HG03064 (cell line): Measurements from ENCODE around the gene GNAL.
"Not testable (repeated sequence)": the region's sequence is repeated elsewhere in the genome, so short reads cannot be mapped to it uniquely, and the experiment has no call there.

ENCODE experiments used
- ATAC-seq: cut with Tn5 transposase; IDR thresholded peaks from one replicate; pipeline ENCODE4 v1.9.1; 2021; ENCODE audit warnings: low read depth; ENCODE audit not compliant: unreplicated experiment

Gene GNAL

DNA sequence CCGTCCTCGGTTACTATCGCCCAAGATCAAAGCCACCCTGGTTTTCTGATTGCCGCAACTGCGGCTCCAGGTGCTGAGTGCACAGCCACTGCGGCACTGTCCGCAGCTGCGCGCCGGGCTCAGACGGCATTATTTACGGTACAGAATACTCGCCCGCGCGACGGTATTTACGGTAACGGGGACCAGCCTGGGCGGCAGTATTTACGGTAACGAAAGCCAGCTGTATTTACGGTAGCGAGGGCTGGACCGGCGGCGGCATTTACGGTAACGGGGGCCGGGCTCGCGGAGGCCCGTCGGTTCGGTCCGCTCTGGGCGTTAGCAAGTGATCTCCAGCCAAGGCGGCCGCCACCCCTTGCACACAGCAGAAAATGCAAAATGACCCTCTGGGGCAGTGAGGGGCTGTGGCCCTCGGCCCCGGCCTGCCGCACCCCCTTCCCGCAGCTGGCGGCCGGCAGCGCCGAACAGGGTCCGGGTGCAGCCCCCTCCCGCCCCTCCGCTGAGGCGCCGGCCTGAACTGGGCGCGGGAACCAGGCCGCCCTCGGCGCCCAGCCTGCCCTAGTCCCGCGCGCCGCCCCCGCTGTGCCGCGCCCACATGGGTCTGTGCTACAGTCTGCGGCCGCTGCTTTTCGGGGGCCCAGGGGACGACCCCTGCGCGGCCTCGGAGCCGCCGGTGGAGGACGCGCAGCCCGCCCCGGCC, at the start of gene GNAL:
GNAL (plus strand) TSS at position 293 of the 697 bp plus-strand sequence; CDS start at position 593, 300 bp downstream.
- ATAC-seq, result no peak

DNA sequence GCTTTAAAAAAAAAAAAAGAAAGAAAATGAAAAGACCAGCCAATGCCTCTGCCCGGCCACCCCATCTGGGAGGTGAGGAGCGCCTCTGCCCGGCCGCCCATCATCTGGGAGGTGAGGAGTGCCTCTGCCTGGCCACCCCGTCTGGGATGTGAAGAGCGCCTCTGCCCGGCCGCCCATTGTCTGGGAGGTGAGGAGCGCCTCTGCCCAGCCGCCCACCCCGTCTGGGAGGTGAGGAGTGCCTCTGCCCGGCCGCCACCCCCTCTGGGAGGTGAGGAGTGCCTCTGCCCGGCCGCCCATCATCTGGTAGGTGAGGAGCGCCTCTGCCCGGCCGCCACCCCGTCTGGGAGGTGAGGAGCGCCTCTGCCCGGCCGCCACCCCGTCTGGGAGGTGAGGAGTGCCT, 41.8 kb upstream of the GNAL start:
- not testable (repeated sequence) for ATAC-seq

DNA sequence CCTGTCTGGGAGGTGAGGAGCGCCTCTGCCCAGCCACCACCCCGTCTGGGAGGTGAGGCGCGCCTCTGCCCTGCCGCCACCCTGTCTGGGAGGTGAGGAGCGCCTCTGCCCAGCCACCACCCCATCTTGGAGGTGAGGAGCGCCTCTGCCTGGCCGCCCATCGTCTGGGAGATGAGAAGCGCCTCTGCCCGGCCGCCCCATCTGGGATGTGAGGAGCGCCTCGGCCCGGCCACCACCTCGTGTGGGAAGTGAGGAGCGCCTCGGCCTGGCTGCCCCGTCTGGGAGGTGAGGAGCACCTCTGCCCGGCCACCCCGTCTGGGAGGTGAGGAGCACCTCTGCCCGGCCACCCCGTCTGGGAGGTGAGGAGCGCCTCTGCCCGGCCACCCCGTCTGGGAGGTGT, 41.3 kb upstream of the GNAL start:
- not testable (repeated sequence) for ATAC-seq

DNA sequence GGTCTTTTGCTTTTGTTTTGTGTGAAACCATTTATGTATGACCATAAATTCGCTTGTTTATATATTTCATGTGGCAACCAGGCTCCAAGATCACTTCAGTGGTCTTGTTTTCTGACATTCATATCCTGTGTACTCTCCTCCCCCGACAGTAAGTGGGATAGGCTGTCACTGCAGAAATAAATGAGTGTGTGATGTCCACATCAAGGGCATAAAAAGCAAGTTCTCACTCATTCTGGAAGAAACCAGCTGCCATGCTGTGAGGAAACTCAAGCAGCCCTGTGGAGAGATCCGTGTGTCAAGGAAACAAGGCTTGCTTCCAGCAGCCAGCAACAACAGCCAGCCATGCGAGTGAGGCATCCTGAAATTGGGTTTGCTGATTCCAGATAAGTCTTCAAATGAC, 39.2 kb upstream of the GNAL start:
- ATAC-seq, result no peak

DNA sequence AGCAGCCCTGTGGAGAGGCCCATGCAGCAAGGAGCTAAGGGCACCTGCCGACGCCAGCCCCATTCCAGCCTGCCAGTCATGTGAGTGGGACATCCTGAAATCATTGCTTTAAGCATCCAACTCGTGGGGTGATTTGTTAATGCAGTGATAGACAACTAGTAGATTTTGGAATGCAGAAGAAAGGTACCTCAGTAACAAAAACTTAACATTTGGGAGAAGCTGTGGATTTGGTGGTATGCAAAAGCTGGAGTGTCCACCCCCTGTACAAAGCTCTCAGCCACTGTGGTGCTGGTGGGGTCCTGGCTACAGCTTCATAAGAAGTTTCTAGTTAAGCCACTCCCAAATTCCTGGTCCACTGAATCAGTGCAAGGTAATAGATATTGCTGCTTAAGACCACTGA, 37.2 kb upstream of the GNAL start:
- ATAC-seq, result no peak

DNA sequence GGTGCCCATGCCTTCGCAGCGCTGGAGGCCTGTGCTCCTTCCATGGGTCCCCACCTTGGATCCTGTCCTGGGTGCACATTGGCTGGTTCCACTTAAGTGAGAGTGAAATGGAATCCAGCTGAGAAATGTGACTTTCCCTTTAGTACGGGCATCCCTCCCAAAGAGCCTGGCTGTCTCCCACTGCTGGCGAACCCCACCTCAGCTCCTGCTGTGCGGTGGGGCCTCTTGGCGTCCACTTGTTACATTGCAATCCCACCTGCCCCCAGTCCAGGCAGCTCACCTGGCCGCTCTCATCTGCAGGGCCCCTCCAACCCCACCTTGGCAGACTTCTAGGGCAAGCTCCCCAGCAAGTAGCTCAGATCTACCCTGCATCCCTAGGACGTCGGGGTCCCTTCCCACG, 35.5 kb upstream of the GNAL start:
- ATAC-seq, result no peak

DNA sequence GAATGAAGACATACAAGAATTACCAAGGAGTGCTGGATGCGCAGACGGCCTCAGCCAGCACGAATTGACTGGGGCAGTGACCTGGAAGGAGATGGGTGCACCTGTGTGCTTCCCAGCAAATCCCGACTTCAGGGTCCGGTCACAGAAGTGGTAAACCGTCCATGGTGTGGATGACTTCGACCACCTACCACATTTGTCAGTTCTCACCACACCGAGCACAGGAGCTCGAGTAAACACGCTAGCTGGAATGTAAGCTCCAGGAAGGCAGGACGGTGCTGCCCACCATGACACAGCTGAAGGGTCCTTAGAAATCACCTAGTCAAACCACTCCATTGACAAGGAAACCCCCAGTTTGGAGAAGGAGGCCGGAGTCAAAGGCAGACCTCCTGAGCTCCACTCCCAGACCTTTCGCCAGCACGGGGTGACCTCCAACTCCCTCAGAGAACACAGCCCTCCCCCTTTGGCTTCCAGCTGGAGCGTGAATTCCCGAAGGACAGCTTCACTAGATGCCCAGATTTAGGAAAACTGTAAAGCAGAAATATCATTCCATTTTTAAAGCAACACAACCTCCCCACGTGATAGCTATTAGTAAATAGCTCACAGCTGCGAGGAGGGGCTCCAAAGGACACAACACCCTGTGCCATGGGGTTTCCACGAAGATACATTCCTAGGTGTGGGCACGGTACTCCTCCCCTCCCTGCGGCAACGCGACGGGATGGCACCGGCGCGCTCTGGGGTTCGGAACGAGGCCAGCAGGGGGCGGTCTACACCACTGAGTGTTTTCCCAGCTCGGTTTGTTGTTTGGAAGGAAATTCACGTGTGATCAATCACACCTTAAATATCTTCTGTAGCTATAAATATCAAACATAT, 34.1 kb upstream of the GNAL start:
- no peak for ATAC-seq

DNA sequence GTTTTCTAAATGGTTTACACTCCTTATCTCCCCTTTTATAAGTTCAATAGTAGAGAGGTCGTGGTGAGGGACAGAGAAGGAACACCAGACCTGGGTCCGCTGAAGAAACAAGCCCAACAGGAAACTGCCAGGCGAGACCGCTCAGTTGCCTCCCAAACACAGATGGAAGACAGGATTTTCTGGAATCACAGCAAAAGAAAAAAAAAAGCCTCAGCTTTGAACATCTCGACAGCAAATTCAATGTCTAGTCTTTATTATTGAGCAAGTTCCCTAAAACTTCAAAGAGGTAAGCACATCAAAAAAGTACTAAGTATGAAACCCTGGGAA, 33.5 kb upstream of the GNAL start:
- no peak for ATAC-seq

DNA sequence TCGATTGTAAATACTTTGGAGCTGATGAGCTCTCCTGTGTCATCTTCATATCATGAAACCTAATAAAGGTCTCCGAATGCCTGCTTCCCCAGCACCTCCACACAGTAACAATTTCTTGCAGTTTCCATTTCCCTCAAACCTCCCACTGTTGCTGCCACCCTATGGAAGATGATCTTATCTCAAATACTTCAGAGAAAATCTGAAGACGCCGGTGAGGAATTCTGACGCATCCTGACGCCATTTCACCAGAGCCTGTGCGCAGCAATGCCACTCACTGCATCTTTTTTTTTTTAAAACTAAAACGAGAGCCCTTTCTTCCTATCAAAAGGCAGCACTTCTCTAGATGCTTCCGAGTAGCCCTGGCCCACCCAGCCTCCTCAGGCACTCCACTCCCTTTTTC, 31.9 kb upstream of the GNAL start:
- no peak for ATAC-seq

DNA sequence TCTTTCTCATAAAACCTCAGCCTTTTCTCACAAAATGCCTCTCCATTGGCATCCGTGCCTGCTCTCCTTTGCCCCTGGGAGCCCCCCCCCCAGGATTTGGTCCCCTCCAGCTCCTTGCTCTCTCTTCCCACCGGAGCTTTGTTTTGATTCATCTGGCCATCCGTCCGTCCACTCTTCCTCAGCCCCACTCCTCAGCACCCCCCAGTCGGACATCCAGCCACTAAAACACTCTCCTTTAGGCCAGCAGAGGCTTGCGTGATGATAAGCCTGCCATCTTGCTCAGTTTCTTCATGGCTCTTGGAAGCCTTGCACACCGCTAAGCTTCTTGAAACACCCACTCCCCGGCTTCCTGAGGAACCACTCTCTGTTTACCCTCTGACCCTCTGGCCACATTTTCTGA, 31.5 kb upstream of the GNAL start:
- ATAC-seq, result no peak

DNA sequence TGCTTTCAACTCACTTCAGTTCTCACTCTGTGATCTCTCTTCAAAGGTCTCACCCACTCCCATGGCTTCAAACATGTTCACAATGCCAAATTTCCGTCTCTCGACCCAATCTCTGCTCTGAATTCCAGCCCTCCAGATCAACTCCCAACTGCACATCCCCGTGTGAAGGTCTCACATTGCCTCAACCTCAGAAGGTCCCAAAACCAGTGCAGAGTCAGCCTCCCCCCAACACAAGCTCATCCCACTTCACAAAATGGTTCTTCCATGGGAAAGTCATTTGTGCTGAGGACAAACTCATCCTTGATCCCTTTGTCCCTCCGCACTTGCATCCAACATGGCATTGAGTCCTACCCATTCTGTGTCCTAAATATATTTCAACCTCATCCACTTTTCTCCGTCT, 31.0 kb upstream of the GNAL start:
- ATAC-seq, result no peak

DNA sequence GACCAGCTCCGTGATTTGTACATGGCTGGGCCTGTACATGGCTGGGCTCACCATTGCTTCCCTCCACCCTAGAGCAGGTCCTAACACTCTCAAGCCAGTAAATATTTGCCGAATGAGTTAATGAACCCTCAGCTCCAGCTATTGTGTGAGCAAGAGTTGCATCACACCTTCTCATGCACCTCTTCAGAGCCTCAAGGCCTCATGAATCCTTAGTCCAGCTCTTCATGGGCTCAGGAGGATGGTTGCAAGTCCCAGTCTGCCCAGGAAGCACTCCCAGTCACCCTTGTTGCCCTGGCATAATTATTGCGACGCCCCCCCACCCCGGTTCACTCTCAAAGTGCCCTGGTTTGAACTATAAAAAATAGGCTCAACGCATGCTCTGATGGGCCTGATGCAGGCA, 30.1 kb upstream of the GNAL start:
- no peak for ATAC-seq

DNA sequence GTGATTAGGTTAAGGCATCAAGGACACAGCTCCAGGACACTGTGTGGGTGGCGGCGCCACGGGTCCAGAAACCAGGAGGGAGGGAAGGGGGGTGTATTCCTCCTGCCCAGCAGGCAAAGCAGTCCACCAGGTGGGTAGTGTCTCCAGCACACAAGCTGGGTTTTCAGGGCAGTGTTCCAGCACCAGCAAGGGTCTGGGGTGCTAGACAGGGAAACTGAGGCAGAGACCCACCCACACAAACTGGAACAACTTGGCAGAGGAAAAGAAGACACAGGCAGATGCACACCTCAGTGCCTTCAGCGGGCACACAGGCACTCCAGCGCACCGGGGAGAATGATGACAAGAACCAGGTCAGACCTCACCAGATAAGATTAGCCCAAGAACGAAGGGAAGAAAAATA, 28.4 kb upstream of the GNAL start:
- ATAC-seq, result no peak

DNA sequence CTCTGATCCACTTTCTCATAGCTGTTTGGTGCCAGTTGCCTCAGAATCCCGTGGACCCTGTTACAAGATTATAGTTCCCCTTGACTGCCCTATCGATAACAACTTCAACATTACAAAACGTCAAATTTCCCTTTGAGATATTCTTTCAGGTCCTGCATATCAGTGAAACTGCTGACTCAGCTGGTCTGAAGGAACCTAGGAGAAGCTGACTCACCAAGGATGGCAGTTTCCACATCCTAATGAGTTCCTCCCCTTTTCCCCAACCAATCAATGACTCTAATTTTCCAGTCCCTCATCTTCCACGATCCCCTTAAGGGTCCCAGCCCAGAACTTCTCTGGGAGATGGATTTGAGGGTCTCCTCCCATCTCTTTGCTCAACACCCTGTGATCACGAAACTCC, 27.6 kb upstream of the GNAL start:
- ATAC-seq, result no peak

DNA sequence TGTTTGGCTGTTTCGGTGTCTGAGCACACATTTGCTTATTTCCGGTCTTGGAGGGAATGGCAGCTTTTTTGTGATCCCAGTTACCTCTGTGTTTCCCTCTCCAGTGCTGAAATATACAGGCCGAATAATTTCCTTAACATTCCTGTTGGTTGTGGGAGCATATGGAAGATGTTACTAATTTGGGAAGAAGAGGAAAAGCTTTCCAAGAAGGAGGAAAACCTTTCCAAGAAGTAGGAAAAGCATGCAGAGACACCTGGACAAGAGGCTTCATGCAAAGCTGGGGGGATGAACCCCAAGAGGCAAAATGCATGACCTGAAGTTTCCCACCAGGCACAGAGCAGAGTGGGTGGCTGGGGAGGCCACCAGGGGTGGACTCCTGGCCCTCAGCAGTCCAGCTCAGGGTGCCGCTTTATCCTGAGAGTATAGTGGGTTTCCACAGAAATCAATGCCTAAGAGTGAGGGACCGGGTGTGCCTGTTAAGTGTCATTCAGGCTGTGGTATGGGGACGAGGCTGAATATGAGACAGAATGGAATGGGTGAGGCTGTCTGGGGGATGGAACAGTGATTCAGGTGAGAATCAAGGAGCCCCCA, 25.5 kb upstream of the GNAL start:
- ATAC-seq, result no peak

DNA sequence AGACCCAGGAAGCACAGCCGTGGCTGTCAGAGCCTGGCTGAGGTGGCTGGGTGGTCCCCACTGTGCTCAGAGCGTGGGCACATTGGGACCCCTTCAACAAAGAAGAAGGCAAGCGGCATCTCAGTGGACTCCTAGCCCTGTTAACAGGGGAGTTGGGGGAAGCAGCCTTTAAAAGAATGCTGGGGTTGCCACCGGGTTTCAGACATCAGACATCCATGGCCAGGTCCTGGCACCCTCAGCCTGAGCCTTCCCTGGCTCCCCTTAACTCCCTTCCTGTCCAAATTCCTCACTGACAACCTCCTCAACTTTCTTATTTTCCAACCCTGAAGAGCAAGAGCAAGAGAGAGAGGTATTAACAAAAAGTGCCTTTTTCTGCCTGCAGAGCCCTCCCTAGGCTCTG, 24.8 kb upstream of the GNAL start:
- no peak for ATAC-seq

DNA sequence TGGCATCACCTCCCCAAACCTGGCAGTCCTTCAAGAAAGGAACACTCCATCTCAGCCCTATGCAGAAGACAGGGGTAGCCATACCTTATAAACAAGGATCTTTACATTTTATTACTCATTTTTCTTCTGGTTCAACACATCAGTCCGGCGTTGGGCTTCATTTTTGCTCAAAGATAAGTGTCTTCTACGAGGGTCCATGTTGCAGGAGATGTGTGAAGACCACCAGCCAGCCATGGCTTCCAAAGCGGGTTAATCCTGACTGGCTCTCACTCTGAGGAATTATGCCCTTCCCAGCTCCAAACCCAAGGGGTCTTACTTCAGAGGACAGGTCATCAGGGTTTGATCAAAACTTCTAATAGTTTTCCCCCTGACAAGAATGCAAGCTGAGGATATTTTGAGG, 23.9 kb upstream of the GNAL start:
- no peak for ATAC-seq

DNA sequence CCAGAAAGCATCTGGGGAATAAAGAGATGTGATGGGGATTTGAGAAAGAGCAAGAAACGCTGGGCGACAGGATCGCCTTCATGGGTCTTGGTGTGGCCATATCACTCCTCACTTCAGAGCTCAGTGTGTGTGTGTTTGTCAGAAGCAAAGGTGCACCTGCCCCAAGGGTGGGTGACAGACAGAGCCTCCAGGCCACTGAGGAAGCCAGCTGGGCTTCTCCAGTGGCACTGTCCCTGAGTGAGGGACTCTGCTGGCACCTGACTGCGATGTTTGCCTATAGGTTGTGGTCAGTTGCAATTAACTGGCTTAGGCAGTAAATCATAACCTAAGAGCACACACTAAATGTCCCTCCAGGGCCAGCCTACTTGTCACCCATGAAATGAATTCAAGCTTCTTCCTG, 23.5 kb upstream of the GNAL start:
- ATAC-seq, result no peak

DNA sequence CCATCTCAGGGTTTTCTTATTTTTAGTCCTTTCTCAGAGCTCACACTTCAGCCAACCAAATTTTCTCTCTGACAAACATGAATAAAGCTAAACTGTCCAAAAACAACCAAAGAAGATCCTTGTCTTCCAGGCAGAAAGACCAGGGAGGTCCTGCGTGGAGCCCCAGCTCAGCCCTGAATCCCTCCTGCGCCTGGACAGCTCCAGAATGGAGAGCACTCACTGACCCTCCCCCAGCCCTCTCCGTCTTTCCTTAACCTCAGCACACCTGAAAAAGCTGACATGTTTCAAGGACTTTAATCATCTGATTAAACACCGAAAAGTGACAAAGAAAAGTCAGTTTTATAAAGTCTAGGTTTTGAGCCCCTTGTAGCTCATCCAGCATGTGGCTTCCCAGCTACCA, 22.9 kb upstream of the GNAL start:
- ATAC-seq, result no peak

DNA sequence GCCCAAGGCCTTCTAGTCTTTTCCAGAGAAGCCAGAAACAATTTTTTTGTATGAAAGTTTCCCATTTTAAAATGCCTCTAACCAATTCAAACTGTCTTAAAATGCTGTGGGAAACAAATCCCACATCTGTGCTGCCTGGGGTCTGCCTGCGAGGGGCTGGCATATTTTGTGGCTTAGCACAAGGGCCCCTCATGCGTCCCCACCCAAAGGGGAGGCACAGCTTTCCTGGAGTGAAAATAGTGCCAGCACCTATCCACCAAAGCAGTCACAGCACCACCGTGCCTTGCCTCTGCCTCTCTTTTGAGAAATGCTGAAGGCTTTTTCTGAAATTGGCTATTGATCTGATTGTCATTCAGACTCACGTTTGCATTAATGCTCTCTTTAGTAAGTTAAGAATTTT, 22.2 kb upstream of the GNAL start:
- no peak for ATAC-seq

DNA sequence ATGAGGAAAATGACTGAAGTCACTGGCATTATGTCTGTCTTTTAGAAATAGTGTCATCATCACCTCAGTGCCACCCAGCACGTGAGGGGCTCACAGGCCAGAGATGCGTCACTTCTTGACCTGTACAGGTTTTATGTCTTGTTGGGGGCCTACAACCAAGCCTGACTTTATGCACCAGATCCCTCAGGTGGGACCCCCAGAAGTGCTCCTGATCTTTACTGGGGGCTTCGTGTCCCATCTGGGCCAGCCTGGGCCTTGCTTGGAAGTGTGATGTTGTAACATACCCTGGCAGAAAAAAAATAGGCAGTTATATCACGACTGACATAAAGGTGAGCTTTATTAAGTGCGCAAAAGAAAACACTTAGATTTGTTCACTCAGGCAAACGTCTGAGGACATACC, 21.5 kb upstream of the GNAL start:
- no peak for ATAC-seq
